Mesendoderm (in vitro differentiated cells): ENCODE results near the gene HS6ST3.
A peak's percentile ranks its signal among the peaks of the same experiment; 100 is the strongest.

Experiments used
- DNase-seq: peaks from one replicate; pipeline ENCODE4 v3.0.0; 2013
- H2AK5ac ChIP-seq: 2 replicates; pipeline ENCODE4 v1.6.1; 2013; ENCODE audit warnings: low read length, inconsistent platforms
- H2BK120ac ChIP-seq: 2 replicates; pipeline ENCODE4 v1.6.1; 2013; ENCODE audit warnings: low read depth, mild to moderate bottlenecking, low read length, moderate library complexity, mixed read lengths
- H2BK15ac ChIP-seq: replicated peaks from 2 replicates; pipeline ENCODE4 v1.6.1; 2013; ENCODE audit warnings: low read depth, mild to moderate bottlenecking, moderate library complexity
- H2BK5ac ChIP-seq: 2 replicates; pipeline ENCODE4 v1.6.1; 2013; ENCODE audit warnings: low read length, inconsistent platforms
- H3K18ac ChIP-seq: 2 replicates; pipeline ENCODE4 v1.6.1; 2013; ENCODE audit warnings: mild to moderate bottlenecking, low read length, mixed read lengths
- H3K23ac ChIP-seq: one replicate; pipeline ENCODE4 v1.6.1; 2013; ENCODE audit warnings: low read length
- H3K27ac ChIP-seq: 2 replicates; pipeline ENCODE4 v1.5.1; 2013; ENCODE audit warnings: low read depth, mild to moderate bottlenecking, inconsistent platforms, low read length, moderate library complexity
- H3K27me3 ChIP-seq: 2 replicates; pipeline ENCODE4 v1.6.1; 2013; ENCODE audit warnings: low read length, control low read depth, mild to moderate bottlenecking, inconsistent platforms; ENCODE audit not compliant: insufficient read depth, poor library complexity
- H3K36me3 ChIP-seq: 2 replicates; pipeline ENCODE4 v1.6.1; 2013; ENCODE audit warnings: low read length, inconsistent platforms; ENCODE audit not compliant: control insufficient read depth, insufficient read depth
- H3K4ac ChIP-seq: one replicate; pipeline ENCODE4 v1.6.1; 2013; ENCODE audit warnings: low read depth, mild to moderate bottlenecking, low read length, moderate library complexity
- H3K4me1 ChIP-seq: 2 replicates; pipeline ENCODE4 v1.6.1; 2013; ENCODE audit warnings: low read depth, low read length, inconsistent platforms; ENCODE audit not compliant: control insufficient read depth
- H3K4me2 ChIP-seq: 2 replicates; pipeline ENCODE4 v1.6.1; 2013; ENCODE audit warnings: low read length
- H3K4me3 ChIP-seq: 2 replicates; pipeline ENCODE4 v1.5.1; 2013; ENCODE audit warnings: mild to moderate bottlenecking, low read length
- H3K56ac ChIP-seq: one replicate; pipeline ENCODE4 v1.6.1; 2013; ENCODE audit warnings: low read length
- H3K79me1 ChIP-seq: 2 replicates; pipeline ENCODE4 v1.6.1; 2013; ENCODE audit warnings: low read length, inconsistent platforms
- H3K79me2 ChIP-seq: 2 replicates; pipeline ENCODE4 v1.6.1; 2013; ENCODE audit warnings: mild to moderate bottlenecking, low read length; ENCODE audit not compliant: control insufficient read depth, insufficient read depth
- H3K9ac ChIP-seq: 2 replicates; pipeline ENCODE4 v1.6.1; 2013; ENCODE audit warnings: low read length, inconsistent platforms
- H4K5ac ChIP-seq: one replicate; pipeline ENCODE4 v1.6.1; 2013; ENCODE audit warnings: low read length
- H4K8ac ChIP-seq: one replicate; pipeline ENCODE4 v1.6.1; 2013; ENCODE audit warnings: low read depth, mild to moderate bottlenecking, control low read depth, low read length, moderate library complexity
- WGBS: extraction: QIAGEN DNeasy Blood & Tissue Kit; methylation state at CpG from one replicate; pipeline ENCODE4 v1.1.7; 2013; ENCODE audit warnings: low lambda C conversion rate, missing lambda C conversion rate; ENCODE audit not compliant: insufficient coverage; ENCODE audit errors: extremely low coverage; 5-methylcytosine and 5-hydroxymethylcytosine counted together

The HS6ST3 gene

DNA sequence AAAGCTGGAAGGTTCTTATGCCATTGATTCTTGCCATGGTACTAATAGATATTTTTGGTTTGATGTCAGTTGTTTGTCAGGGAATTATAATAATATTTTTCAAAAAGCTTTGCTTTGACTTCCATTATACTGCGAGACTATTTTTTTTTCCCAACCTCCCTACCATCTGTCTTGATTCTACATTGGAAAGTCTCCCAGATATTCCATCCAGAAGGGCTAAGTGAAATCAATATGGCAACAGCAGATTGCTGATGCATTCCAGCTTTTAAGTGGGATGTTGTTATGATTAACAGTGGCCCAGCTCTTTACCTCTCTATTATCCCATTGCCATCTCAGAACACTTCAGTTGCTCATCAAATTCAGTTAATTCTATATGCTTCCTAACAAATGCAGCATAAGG, 657.0 kb downstream of the HS6ST3 start:
- H3K27me3 ChIP-seq = no peaks in the 10 kb centered on the region
- H2BK15ac ChIP-seq = no peak overlapping the region
- no peak overlapping the region for H3K4ac ChIP-seq
- no peak overlapping the region for H3K27ac ChIP-seq
- no peak overlapping the region for H2BK120ac ChIP-seq
- H2AK5ac ChIP-seq = no peak overlapping the region
- H3K56ac ChIP-seq = no peak overlapping the region
- no peak overlapping the region for H3K4me3 ChIP-seq
- WGBS = no CpG with 5 or more reads among the region's 1 CpG
- no peaks in the 10 kb centered on the region for H3K36me3 ChIP-seq
- H3K4me2 ChIP-seq = no peak overlapping the region
- DNase-seq = no peak
- no peak overlapping the region for H4K8ac ChIP-seq
- H2BK5ac ChIP-seq = no peak overlapping the region
- no peak overlapping the region for H4K5ac ChIP-seq
- no peaks in the 10 kb centered on the region for H3K4me1 ChIP-seq
- no peaks in the 10 kb centered on the region for H3K79me2 ChIP-seq
- H3K79me1 ChIP-seq = no peaks in the 10 kb centered on the region
- no peak overlapping the region for H3K9ac ChIP-seq
- no peak overlapping the region for H3K18ac ChIP-seq
- H3K23ac ChIP-seq = no peak overlapping the region

DNA sequence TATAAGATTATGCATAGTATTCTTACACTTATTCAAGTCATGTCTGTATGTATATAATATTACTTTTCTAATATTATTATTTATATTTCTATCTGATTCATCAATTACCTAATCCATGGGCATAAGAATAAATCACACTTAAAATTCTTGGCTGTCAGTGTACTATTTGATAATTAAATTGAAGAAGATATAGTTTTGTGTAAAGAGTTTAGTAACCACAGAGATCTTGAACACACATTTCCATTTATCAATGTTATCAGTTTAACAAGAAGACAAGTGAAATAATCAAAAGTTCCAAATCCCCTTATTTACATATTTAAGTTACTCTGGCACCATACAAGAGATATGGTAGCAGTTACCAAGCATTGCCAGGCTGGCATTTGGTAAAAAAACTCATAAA, 659.9 kb downstream of the HS6ST3 start:
- Histone ChIP-seq H4K5ac (no peak overlapping the region), H3K56ac (no peak overlapping the region), H3K4me1 (no peaks in the 10 kb centered on the region), H3K79me2 (no peaks in the 10 kb centered on the region), H3K36me3 (no peaks in the 10 kb centered on the region), H3K4ac (no peak overlapping the region), H3K4me2 (no peak overlapping the region), H2BK120ac (no peak overlapping the region), H3K79me1 (no peaks in the 10 kb centered on the region), H2BK15ac (no peak overlapping the region), H3K27ac (no peak overlapping the region), H3K9ac (no peak overlapping the region), H3K18ac (no peak overlapping the region), H2BK5ac (no peak overlapping the region), H3K4me3 (no peak overlapping the region), H3K27me3 (no peaks in the 10 kb centered on the region), H4K8ac (no peak overlapping the region), H3K23ac (no peak overlapping the region), H2AK5ac (no peak overlapping the region)
- DNase-seq = no peak

DNA sequence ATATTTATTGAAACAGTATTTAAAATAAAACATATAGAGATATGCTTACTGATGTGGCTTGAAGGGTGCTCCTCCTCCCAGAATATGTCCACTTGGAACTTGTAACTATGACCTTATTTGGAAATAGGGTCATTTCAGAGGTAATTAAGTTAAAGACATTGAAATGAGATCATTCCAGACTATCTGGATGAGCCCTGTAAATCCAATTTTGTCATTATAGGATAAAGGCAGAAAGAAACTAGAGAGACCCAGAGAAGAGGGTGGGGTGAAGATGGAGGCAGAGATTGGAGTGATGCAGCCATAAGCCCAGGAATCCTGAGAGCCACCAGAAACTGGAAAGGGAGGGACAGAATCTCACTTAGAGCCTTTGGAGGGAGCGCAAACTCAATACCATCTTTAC, 661.2 kb downstream of the HS6ST3 start:
- no peaks in the 10 kb centered on the region for H3K79me2 ChIP-seq
- H2BK5ac ChIP-seq = no peak overlapping the region
- no peaks in the 10 kb centered on the region for H3K79me1 ChIP-seq
- no peak overlapping the region for H3K27ac ChIP-seq
- H3K23ac ChIP-seq = no peak overlapping the region
- DNase-seq = peak; percentile 4
- no peak overlapping the region for H4K5ac ChIP-seq
- no peak overlapping the region for H2BK15ac ChIP-seq
- no peak overlapping the region for H3K4ac ChIP-seq
- no peak overlapping the region for H3K18ac ChIP-seq
- no peak overlapping the region for H3K56ac ChIP-seq
- no peak overlapping the region for H2BK120ac ChIP-seq
- H4K8ac ChIP-seq = no peak overlapping the region
- no peak overlapping the region for H3K9ac ChIP-seq
- H3K36me3 ChIP-seq = no peaks in the 10 kb centered on the region
- H3K4me2 ChIP-seq = no peak overlapping the region
- H2AK5ac ChIP-seq = no peak overlapping the region
- H3K4me1 ChIP-seq = no peaks in the 10 kb centered on the region
- WGBS = no CpG with 5 or more reads among the region's 1 CpG
- no peaks in the 10 kb centered on the region for H3K27me3 ChIP-seq
- H3K4me3 ChIP-seq = no peak overlapping the region

DNA sequence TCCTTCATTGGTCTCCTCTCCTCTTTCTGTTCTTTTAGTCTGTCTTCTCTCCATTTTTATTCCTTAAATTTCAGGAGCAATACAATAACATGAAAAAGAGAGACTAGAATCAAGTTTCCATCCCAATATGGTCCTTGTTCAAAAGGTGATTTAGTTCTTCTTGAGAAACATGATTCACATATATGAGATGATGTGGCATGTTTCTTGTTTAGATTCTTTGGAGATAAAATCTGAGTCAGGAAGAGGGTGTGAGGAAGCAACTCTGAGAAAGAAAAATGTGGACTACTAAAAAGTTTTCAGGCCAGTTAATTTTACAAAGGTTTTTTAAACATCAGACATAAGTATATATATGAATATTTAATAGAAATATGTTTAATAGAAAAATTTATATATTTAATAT, 673.0 kb downstream of the HS6ST3 start:
- Histone ChIP-seq H3K79me2 (no peaks in the 10 kb centered on the region), H3K4me3 (no peak overlapping the region), H3K79me1 (no peaks in the 10 kb centered on the region), H3K56ac (no peak overlapping the region), H4K8ac (no peak overlapping the region), H3K4me1 (no peaks in the 10 kb centered on the region), H4K5ac (no peak overlapping the region), H3K36me3 (no peaks in the 10 kb centered on the region), H3K23ac (no peak overlapping the region), H2AK5ac (no peak overlapping the region), H3K4me2 (no peak overlapping the region), H3K18ac (no peak overlapping the region), H3K4ac (no peak overlapping the region), H2BK15ac (no peak overlapping the region), H2BK120ac (no peak overlapping the region), H3K27ac (no peak overlapping the region), H2BK5ac (no peak overlapping the region), H3K27me3 (no peaks in the 10 kb centered on the region), H3K9ac (no peak overlapping the region)
- DNase-seq = no peak

DNA sequence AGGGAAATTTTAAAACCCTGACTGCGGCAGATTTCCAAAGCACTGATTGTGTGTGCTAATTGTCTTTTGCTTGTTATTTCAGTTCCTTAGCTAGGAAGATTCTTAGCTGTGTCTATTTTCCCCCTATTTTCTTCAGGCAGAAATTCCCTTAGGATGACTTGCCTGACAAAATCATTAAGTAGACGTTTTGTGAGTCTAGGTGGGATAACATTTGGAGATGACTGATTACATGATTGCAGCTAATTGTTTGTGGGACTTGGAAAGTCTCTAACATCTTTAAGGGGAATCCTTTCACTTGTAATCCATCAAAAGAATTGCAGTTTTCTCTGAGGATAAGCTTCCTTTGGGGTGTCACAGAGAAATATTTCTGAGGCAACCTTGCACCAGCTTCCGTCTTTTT, 676.4 kb downstream of the HS6ST3 start:
- Histone ChIP-seq H4K5ac (no peak overlapping the region), H3K36me3 (no peaks in the 10 kb centered on the region), H3K9ac (no peak overlapping the region), H3K4ac (no peak overlapping the region), H3K56ac (no peak overlapping the region), H3K79me1 (no peaks in the 10 kb centered on the region), H3K23ac (no peak overlapping the region), H3K27me3 (no peaks in the 10 kb centered on the region), H3K4me2 (no peak overlapping the region), H3K18ac (no peak overlapping the region), H2BK5ac (no peak overlapping the region), H3K27ac (no peak overlapping the region), H2AK5ac (no peak overlapping the region), H2BK120ac (no peak overlapping the region), H3K79me2 (no peaks in the 10 kb centered on the region), H3K4me1 (peaks cover 1% of the 10 kb centered on the region), H3K4me3 (no peak overlapping the region), H2BK15ac (no peak overlapping the region), H4K8ac (no peak overlapping the region)
- no CpG with 5 or more reads among the region's 3 CpGs for WGBS
- no peak for DNase-seq

DNA sequence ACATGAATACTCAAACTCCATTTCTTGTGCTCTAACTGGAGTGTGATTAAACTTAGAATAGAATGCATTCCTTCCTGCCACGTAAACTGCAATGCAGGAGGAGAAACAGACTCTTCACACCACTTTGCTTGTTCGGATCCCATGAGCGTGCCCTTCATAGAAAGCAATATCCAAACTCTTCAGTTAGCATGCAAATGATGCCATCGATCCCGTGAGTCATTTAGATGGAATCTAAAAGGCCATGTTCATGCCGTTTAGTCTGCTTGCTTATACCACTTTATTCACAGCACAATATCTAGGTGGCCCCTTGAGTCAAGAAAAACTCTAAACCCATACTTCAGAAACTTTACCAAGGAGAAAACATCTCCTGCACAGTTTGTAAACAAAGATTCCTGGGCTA, 678.6 kb downstream of the HS6ST3 start:
- Histone ChIP-seq H2BK5ac (no peak overlapping the region), H3K56ac (no peak overlapping the region), H3K4me2 (no peak overlapping the region), H3K4me3 (no peak overlapping the region), H2AK5ac (no peak overlapping the region), H3K36me3 (no peaks in the 10 kb centered on the region), H3K4me1 (peaks cover 1% of the 10 kb centered on the region), H4K5ac (no peak overlapping the region), H3K79me1 (no peaks in the 10 kb centered on the region), H3K4ac (no peak overlapping the region), H3K18ac (no peak overlapping the region), H3K27ac (no peak overlapping the region), H3K27me3 (no peaks in the 10 kb centered on the region), H2BK15ac (no peak overlapping the region), H3K23ac (no peak overlapping the region), H4K8ac (no peak overlapping the region), H3K79me2 (no peaks in the 10 kb centered on the region), H2BK120ac (no peak overlapping the region), H3K9ac (no peak overlapping the region)
- no CpG with 5 or more reads among the region's 6 CpGs for WGBS
- DNase-seq = peak; percentile 55
